Chondrocyte (in vitro differentiated cells): Measurements from ENCODE around the gene RAD51B. TPM values are rescaled to one million over a fixed set of nuclear protein-coding genes. Genes with fewer than 3 reads are reported as not detected.

ENCODE experiments used
- DNase-seq: peaks from one replicate; pipeline ENCODE4 v3.0.0; 2021; ENCODE audit warnings: mixed read lengths, low spot score
- H3K27ac Mint-ChIP-seq: one replicate; pipeline ENCODE4 v1.8.0; 2021; ENCODE audit warnings: mild to moderate bottlenecking, moderate library complexity, mixed read lengths; ENCODE audit not compliant: unreplicated experiment
- H3K27me3 Mint-ChIP-seq: 2 replicates; pipeline ENCODE4 v1.8.0; 2021; ENCODE audit warnings: low read depth, mixed read lengths
- H3K36me3 Mint-ChIP-seq: 2 replicates; pipeline ENCODE4 v1.8.0; 2021; ENCODE audit warnings: low read depth, mixed read lengths
- H3K4me1 Mint-ChIP-seq: 2 replicates; pipeline ENCODE4 v1.8.0; 2021; ENCODE audit warnings: low read depth, mild to moderate bottlenecking, mixed read lengths
- H3K4me3 Mint-ChIP-seq: one replicate; pipeline ENCODE4 v1.8.0; 2021; ENCODE audit warnings: mild to moderate bottlenecking, moderate library complexity, mixed read lengths; ENCODE audit not compliant: unreplicated experiment
- H3K9me3 Mint-ChIP-seq: 2 replicates; pipeline ENCODE4 v1.8.0; 2021; ENCODE audit warnings: low read depth, mixed read lengths
- CTCF ChIP-seq: fragments of 200-600 bp; sonication (generic); IDR thresholded peaks from 2 replicates; pipeline ENCODE4 v1.5.0; 2021; ENCODE audit warnings: antibody characterized with exemption, mild to moderate bottlenecking, moderate library complexity
- total RNA-seq: library from RNA; stranded (reverse); gene quantifications from 3 replicates; pipeline ENCODE4 v1.2.1, GENCODE V29; 2021

Gene RAD51B
- total RNA-seq, 1 donor from 2014 or later = 8.2 TPM

GRCh38 chr14:68541178-68541896, 721.8 kb downstream of the RAD51B start:
- H3K36me3 Mint-ChIP-seq = no peaks in the 10 kb centered on the region
- H3K27me3 Mint-ChIP-seq = no peaks in the 10 kb centered on the region
- peaks cover 26% of the 10 kb centered on the region for H3K4me1 Mint-ChIP-seq
- DNase-seq = no peak
- H3K4me3 Mint-ChIP-seq = no peak overlapping the region
- TF ChIP-seq CTCF = no peak
- no peaks in the 10 kb centered on the region for H3K9me3 Mint-ChIP-seq
- H3K27ac Mint-ChIP-seq = no peak overlapping the region

GRCh38 chr14:68542346-68542745, 722.8 kb downstream of the RAD51B start:
- Mint-ChIP-seq H3K9me3 (no peaks in the 10 kb centered on the region), H3K4me3 (no peak overlapping the region), H3K27me3 (no peaks in the 10 kb centered on the region), H3K4me1 (peaks cover 36% of the 10 kb centered on the region), H3K36me3 (no peaks in the 10 kb centered on the region), H3K27ac (no peak overlapping the region)
- TF ChIP-seq CTCF = no peak
- DNase-seq = no peak

- no peak for DNase-seq
- no peak for TF ChIP-seq CTCF
- H3K4me1 Mint-ChIP-seq = peaks cover 48% of the 10 kb centered on the region
- no peaks in the 10 kb centered on the region for H3K36me3 Mint-ChIP-seq
- no peak overlapping the region for H3K4me3 Mint-ChIP-seq
- H3K27ac Mint-ChIP-seq = no peak overlapping the region
- H3K9me3 Mint-ChIP-seq = no peaks in the 10 kb centered on the region
- H3K27me3 Mint-ChIP-seq = no peaks in the 10 kb centered on the region
These were observed 723.9 kb downstream of the RAD51B start for GRCh38 chr14:68543516-68543915.

- no peak for TF ChIP-seq CTCF
- DNase-seq = no peak
- Mint-ChIP-seq H3K4me3 (no peak overlapping the region), H3K4me1 (peaks cover 54% of the 10 kb centered on the region), H3K27me3 (no peaks in the 10 kb centered on the region), H3K36me3 (no peaks in the 10 kb centered on the region), H3K9me3 (no peaks in the 10 kb centered on the region), H3K27ac (peak overlapping the region; percentile 45)
These were observed 724.7 kb downstream of the RAD51B start for GRCh38 chr14:68544081-68544892.

GRCh38 chr14:68546839-68547238, 727.3 kb downstream of the RAD51B start:
- no peaks in the 10 kb centered on the region for H3K36me3 Mint-ChIP-seq
- no peak overlapping the region for H3K4me3 Mint-ChIP-seq
- DNase-seq = no peak
- no peak for TF ChIP-seq CTCF
- H3K27me3 Mint-ChIP-seq = no peaks in the 10 kb centered on the region
- H3K27ac Mint-ChIP-seq = peak overlapping the region; percentile 91
- H3K4me1 Mint-ChIP-seq = peaks cover 69% of the 10 kb centered on the region
- no peaks in the 10 kb centered on the region for H3K9me3 Mint-ChIP-seq
